NCI-H345 (cell line): ENCODE measurements around the gene IQGAP2.

Experiments used
- DNase-seq: peaks from one replicate; lab custom pipeline; 2025; lab: John Stamatoyannopoulos, UW

Gene IQGAP2

DNA sequence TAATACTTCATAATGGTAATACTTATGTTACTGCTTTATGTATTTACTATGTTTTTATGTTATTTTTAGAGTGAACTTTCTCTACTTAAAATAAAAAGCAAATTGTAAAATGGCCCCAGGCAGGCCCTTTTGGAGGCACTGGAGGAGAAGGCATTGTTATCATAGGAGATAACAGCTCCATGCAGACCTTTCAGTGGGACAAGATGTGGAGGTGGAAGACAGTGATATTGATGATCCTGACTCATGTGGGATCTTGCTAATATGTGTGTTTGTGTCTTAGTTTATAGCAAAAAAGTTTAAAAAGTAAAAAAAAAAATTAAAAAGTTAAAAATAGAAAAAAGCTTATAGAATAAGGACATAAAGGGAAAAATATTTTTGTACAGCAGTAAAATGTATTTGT, 74.5 kb downstream of the IQGAP2 start:
- DNase-seq, result no peak

DNA sequence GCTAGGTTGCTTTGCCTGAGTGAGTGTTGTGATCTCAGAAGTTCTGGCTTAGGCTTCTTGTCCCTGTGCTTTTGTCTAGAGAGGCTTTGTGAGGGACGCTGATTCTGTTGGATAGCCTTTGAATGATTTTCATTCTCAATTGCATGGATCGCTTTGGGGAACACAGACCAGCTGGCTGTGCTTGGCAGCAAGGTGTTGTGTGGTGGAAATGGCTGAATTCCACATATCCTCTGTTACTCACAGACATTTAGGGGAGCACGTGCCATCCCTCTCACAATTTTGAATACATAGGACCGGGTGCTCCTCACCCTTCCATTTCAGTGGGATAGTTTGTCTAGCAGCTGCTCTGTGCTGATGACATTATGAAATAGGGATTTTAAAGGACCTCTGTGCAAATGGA, 76.2 kb downstream of the IQGAP2 start:
- DNase-seq, result no peak

GRCh38 chr5:76479973-76480667, 77.0 kb downstream of the IQGAP2 start:
- no peak for DNase-seq

DNA sequence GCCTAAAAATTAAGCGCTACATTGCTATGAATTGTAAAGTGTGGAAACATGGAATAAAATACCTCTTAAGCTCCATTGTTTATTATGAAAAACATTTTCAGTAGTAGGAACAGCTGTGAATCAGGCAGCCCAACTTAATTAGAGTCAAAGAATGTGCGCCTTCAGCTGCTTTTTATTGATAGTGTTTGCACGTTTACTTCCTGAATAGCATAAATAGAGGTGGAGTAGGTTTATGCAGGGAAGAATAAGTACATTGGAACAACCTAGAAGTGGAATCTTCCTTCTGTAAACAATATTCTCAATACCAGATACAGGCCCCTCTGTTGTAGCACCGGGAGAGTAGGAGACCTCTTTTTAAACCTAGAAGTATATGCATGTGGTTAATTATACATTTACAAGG, 79.9 kb downstream of the IQGAP2 start:
- no peak for DNase-seq

DNA sequence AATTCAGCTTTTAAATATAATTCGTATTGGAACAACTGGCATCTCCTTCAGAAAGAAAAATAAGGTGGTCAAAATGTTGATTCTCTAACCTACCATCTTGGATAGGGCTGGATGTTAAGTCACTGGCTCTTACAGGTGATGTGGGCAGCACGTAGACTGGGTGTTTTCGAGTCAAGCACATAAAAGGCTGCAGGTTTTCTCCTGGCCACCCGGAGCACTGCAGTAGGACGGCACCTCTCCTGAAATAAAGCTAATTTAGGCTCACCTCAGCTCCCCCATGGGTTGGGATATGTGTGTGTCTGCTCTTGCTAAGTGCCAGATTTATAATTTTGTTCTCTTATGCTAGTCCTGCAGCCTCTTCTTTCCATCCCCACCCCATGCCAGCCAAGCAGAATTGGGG, 80.3 kb downstream of the IQGAP2 start:
- DNase-seq, result no peak

- no peak for DNase-seq
Measured at GRCh38 chr5:76483881-76484280, 80.8 kb downstream of the IQGAP2 start.

- no peak for DNase-seq
Measured at GRCh38 chr5:76485511-76485910, 82.4 kb downstream of the IQGAP2 start.

- DNase-seq, result no peak
Measured at GRCh38 chr5:76487386-76487785, 84.3 kb downstream of the IQGAP2 start.

- DNase-seq, result no peak
Measured at GRCh38 chr5:76487821-76488220, 84.7 kb downstream of the IQGAP2 start.

DNA sequence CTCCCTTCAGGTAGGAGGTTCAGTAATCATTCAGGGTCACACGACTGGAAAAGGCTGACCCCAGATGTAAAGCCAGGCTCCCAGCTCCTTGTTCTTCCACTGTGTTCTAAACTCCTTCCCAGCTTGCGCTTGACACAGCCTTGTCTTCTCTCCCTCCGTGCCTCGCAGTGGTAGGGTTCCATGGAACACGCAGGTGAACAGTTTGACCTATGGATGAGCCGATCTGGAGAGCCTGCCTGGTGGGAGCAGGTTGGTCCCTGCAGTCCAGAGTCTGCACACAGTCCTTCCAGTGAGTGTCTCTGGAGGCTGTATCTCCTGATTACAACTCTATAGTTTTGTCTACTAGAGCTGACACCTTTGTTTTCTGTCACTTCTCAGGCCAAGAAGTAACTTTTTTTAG, 85.9 kb downstream of the IQGAP2 start:
- no peak for DNase-seq

GRCh38 chr5:76489877-76490688, 87.0 kb downstream of the IQGAP2 start:
- DNase-seq, result no peak

DNA sequence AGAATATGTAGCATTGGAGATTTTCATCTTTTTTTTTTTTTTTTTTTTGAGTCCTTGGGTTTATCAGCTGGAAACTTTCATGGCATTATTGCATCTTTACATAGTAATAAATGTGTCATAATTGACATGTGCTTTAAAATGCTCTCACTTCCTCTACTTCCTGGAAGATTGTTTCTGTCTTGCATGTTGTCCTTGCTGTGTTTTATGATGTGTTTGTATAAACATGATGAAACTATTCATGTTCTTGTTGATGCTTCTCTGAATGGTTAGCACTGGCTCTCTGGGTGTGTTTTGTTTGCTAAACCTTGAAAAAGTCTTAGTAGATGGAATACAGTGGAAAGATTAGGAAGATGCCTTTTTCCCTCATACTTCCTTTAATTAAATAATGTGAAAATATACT, 87.9 kb downstream of the IQGAP2 start:
- DNase-seq, result no peak

- DNase-seq, result no peak
Measured at GRCh38 chr5:76492819-76493189, 89.7 kb downstream of the IQGAP2 start.

GRCh38 chr5:76493190-76493837, 90.2 kb downstream of the IQGAP2 start:
- DNase-seq, result no peak

GRCh38 chr5:76494201-76494600, 91.1 kb downstream of the IQGAP2 start:
- DNase-seq, result no peak

GRCh38 chr5:76495870-76496269, 92.8 kb downstream of the IQGAP2 start:
- no peak for DNase-seq

GRCh38 chr5:76497065-76497460, 94.0 kb downstream of the IQGAP2 start:
- no peak for DNase-seq

DNA sequence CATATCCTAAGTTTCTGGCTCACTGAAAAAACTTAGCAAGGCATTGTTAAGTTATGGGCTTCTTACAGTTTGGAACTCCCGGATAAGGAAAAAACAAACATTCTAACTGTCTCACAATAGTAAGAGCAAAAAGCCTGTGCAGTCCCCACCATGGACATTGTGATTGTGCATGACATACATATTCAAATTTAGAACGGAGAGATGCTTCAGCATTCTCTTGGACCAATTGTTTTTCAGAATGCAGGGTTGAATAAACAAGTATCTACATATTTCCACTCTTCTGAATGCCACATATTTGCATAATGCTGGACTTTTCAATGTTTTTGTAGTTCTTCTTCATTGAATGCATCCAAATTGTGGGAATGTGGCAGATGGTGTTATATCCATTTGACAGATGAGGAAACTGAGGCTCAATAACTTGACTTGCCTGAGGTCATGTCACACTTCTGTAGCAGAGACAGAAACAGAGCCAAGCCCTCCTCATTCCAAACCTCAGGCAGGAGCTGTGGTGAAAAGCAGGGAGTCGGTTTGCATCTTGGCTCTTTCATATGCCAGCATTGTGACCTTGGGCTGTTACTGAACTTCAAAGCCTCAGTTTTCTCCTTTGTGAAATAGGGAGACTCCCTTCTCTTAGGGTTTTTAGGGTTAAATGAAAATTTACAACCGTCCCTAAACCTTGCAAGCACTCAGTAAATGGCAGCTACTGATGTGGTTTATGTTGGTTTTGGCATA, 95.1 kb downstream of the IQGAP2 start:
- no peak for DNase-seq

- no peak for DNase-seq
Measured at GRCh38 chr5:76499507-76500161, 96.5 kb downstream of the IQGAP2 start.

DNA sequence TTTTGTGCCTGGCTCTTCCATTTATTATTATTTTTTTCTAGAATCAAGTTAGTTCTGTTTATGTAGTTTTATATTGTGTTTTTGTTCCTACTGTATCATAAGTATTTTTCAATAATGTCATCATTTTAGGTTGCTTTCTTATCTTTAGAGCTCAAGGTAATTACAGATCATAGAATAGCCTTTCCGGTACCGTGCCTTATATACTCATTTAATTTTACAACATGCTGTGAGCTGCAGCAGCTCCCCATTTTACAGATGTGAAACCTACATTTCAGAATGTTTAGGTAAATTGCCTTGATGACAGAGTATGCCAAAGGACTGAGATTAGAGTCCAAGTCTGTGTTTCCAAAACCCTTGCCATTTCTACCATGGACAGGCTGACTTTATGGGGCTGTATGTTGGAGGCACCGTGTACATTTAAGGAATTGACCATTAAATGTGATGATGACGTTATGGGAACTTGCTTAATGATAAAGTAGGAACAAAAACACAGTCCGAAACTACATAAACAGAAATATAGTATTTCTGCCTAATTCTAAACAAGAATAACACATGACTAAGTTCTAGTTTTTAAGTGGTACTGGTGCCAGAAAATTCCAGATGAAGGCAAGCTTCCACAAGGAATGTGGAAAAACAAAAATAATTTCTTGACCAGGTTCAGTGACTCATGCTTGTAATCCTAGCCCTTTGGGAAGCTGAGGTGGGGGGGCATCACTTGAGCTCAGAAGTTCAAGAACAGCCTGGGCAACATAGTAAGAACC, 97.7 kb downstream of the IQGAP2 start:
- no peak for DNase-seq

- no peak for DNase-seq
Measured at GRCh38 chr5:76503929-76504328, 100.8 kb downstream of the IQGAP2 start.
